ENCODE measurements around the gene ZFYVE26. TPM values are rescaled to one million over a fixed set of nuclear protein-coding genes. Genes with fewer than 3 reads are reported as not detected.

The ZFYVE26 gene
- total RNA-seq, 1 donor from 2014 or later, result 32.9 TPM

GRCh38 chr14:67837011-67837624, 20.7 kb upstream of the ZFYVE26 start:
- Mint-ChIP-seq H3K36me3 (peaks cover 16% of the 10 kb centered on the region), H3K27ac (peak overlapping the region; percentile 66), H3K9me3 (peaks cover 4% of the 10 kb centered on the region), H3K27me3 (ENCODE audit: low read depth) (no peaks in the 10 kb centered on the region), H3K4me1 (peaks cover 2% of the 10 kb centered on the region), H3K4me3 (no peak overlapping the region)
- TF ChIP-seq, protein P1, sequence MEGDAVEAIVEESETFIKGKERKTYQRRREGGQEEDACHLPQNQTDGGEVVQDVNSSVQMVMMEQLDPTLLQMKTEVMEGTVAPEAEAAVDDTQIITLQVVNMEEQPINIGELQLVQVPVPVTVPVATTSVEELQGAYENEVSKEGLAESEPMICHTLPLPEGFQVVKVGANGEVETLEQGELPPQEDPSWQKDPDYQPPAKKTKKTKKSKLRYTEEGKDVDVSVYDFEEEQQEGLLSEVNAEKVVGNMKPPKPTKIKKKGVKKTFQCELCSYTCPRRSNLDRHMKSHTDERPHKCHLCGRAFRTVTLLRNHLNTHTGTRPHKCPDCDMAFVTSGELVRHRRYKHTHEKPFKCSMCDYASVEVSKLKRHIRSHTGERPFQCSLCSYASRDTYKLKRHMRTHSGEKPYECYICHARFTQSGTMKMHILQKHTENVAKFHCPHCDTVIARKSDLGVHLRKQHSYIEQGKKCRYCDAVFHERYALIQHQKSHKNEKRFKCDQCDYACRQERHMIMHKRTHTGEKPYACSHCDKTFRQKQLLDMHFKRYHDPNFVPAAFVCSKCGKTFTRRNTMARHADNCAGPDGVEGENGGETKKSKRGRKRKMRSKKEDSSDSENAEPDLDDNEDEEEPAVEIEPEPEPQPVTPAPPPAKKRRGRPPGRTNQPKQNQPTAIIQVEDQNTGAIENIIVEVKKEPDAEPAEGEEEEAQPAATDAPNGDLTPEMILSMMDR (IDR thresholded peaks at IDR 0.05; ENCODE audit: unreplicated experiment), result peak; percentile 61
- DNase-seq (ENCODE audit: low spot score in 2 of 2, unreplicated experiment in 2 of 2), result peak in 1 of 2 experiments; percentile 49

- TF ChIP-seq, protein P1 (IDR thresholded peaks at IDR 0.05; ENCODE audit: unreplicated experiment), result no peak
- Mint-ChIP-seq H3K9me3 (peaks cover 4% of the 10 kb centered on the region), H3K27ac (no peak overlapping the region), H3K4me1 (peaks cover 2% of the 10 kb centered on the region), H3K36me3 (peaks cover 14% of the 10 kb centered on the region), H3K4me3 (no peak overlapping the region), H3K27me3 (ENCODE audit: low read depth) (no peaks in the 10 kb centered on the region)
- no peak for DNase-seq (ENCODE audit: low spot score in 2 of 2, unreplicated experiment in 2 of 2)
Observed at GRCh38 chr14:67835596-67835995, 19.2 kb upstream of the ZFYVE26 start.

DNA sequence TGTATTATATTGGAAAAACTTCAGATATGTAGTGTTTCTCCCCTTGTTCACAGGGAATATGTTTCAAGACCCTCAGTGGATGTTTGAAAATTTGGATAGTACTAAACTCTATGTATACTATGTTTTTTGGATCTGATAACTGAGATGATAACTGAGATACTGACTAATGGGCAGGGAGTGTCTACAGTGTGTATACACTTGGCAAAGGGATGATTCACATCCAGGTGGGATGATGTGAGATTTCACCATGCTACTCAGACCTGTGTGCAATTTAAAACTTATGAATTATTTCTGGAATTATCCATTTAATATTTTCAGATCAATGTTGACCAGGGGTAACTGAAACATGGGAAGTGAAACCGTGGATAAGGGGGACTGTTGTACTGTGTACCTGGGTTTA, 17.0 kb upstream of the ZFYVE26 start:
- H3K27ac Mint-ChIP-seq, result no peak overlapping the region
- TF ChIP-seq, protein P1 (IDR thresholded peaks at IDR 0.05; ENCODE audit: unreplicated experiment), result no peak
- H3K27me3 Mint-ChIP-seq (ENCODE audit: low read depth), result no peaks in the 10 kb centered on the region
- H3K4me1 Mint-ChIP-seq, result peaks cover 2% of the 10 kb centered on the region
- H3K4me3 Mint-ChIP-seq, result no peak overlapping the region
- no peak for DNase-seq (ENCODE audit: low spot score in 2 of 2, unreplicated experiment in 2 of 2)
- H3K9me3 Mint-ChIP-seq, result peaks cover 4% of the 10 kb centered on the region
- H3K36me3 Mint-ChIP-seq, result peaks cover 12% of the 10 kb centered on the region

DNA sequence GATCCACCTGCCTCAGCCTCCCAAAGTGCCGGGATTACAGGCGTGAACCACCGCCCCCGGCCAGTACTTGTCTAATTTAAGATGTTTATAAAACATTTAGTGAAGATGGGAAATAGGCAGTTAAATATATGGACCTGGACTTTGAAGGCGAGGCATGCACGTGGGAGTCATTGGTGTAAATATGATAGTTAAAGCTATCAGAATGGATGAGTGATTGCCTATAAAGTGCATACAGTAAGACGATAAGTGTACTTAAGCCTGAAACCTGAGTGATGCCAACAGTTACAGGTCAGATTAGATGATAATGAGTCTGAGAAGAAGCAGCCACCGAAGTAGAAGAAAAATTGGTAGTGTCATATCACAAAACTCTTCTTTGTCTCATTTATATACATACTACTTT, 14.7 kb upstream of the ZFYVE26 start:
- Mint-ChIP-seq H3K4me3 (no peak overlapping the region), H3K27me3 (ENCODE audit: low read depth) (no peaks in the 10 kb centered on the region), H3K9me3 (peaks cover 10% of the 10 kb centered on the region), H3K36me3 (peaks cover 28% of the 10 kb centered on the region), H3K4me1 (no peaks in the 10 kb centered on the region), H3K27ac (no peak overlapping the region)
- TF ChIP-seq, protein P1 (IDR thresholded peaks at IDR 0.05; ENCODE audit: unreplicated experiment), result no peak
- no peak for DNase-seq (ENCODE audit: low spot score in 2 of 2, unreplicated experiment in 2 of 2)

DNA sequence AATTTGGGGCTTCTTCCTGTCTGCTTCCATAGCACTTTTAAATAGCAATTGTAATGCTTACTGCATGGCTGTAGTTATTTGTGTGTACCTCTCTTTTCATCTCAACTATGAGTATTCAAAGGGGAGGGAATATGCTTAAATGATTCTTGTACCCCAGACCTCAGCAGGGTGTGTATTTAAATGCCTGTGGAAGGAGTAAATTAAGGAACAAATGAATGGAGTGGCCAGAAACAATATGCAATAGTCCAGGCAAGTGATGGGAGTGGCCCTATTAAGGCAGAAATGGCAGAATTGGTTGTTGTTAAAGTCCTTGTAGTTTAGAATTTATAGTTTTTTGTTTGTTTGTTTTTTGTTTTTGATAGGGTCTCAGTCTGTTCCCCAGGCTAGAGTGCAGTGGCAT, 4.7 kb upstream of the ZFYVE26 start:
- no peaks in the 10 kb centered on the region for H3K27me3 Mint-ChIP-seq (ENCODE audit: low read depth)
- DNase-seq (ENCODE audit: low spot score in 2 of 2, unreplicated experiment in 2 of 2), result no peak
- TF ChIP-seq, protein P1 (IDR thresholded peaks at IDR 0.05; ENCODE audit: unreplicated experiment), result no peak
- peak overlapping the region; percentile 99 for H3K4me3 Mint-ChIP-seq
- H3K9me3 Mint-ChIP-seq, result no peaks in the 10 kb centered on the region
- peaks cover 16% of the 10 kb centered on the region for H3K4me1 Mint-ChIP-seq
- peaks cover 3% of the 10 kb centered on the region for H3K36me3 Mint-ChIP-seq
- H3K27ac Mint-ChIP-seq, result no peak overlapping the region

Data from mesothelial cell of epicardium (in vitro differentiated cells).